Heart left ventricle (tissue), 16 donors: ENCODE data around the gene FASN. TPM values are rescaled to one million over a fixed set of nuclear protein-coding genes. Genes with fewer than 3 reads are reported as not detected.

ENCODE experiments used
- ATAC-seq, 4 donors: fragments of 200-7000 bp; cut with Tn5 transposase; one replicate each; pipeline ENCODE4 v1.9.1; 2020 to 2022; ENCODE audit warnings: moderate library complexity in 4 of 4, mild to moderate bottlenecking in 3 of 4, moderate number of reproducible peaks in 1 of 4
- DNase-seq, 5 donors: peaks; one replicate each; pipeline ENCODE4 v3.0.0-alpha.2; 2020
- H3K27ac ChIP-seq, 12 donors: fragments of 200-600 bp; sonication (generic) in 4 of 12; one replicate each; pipeline versions ENCODE4 v1.5.0 to v1.8.0; 2016 to 2022; ENCODE audit warnings: mild to moderate bottlenecking in 2 of 12
- H3K27me3 ChIP-seq, 9 donors: fragments of 200-600 bp; sonication (generic) in 2 of 9; one replicate each; pipeline versions ENCODE4 v1.5.1 to v1.8.0; 2016 to 2022; ENCODE audit warnings: mild to moderate bottlenecking in 3 of 9
- H3K36me3 ChIP-seq, 9 donors: fragments of 200-600 bp; sonication (generic) in 2 of 9; one replicate each; pipeline versions ENCODE4 v1.5.0 to v1.8.0; 2018 to 2022; ENCODE audit warnings: mild to moderate bottlenecking in 2 of 9
- H3K4me1 ChIP-seq, 12 donors: fragments of 200-600 bp; sonication (generic) in 4 of 12; one replicate each; pipeline versions ENCODE4 v1.5.0 to v1.8.0; 2016 to 2022; ENCODE audit warnings: mild to moderate bottlenecking in 3 of 12
- H3K4me3 ChIP-seq, 12 donors: fragments of 200-600 bp; sonication (generic) in 4 of 12; one replicate each; pipeline versions ENCODE4 v1.5.0 to v1.8.0; 2017 to 2022; ENCODE audit warnings: mild to moderate bottlenecking in 9 of 12, moderate library complexity in 4 of 12
- H3K9me3 ChIP-seq, 12 donors: fragments of 200-600 bp; sonication (generic) in 4 of 12; one replicate each; pipeline versions ENCODE4 v1.5.0 to v1.8.0; 2016 to 2022; ENCODE audit warnings: mild to moderate bottlenecking in 1 of 12
- CTCF ChIP-seq, 12 donors: fragments of 200-600 bp; sonication (generic) in 4 of 12; IDR thresholded peaks; one replicate each; pipeline versions ENCODE4 v1.5.0 to v1.8.0; 2018 to 2022; ENCODE audit warnings: antibody characterized with exemption in 12 of 12, mild to moderate bottlenecking in 5 of 12
- POLR2A ChIP-seq, 2 donors: fragments of 450-650 bp; IDR thresholded peaks; one replicate each; pipeline ENCODE4 v1.6.1; 2017; ENCODE audit warnings: antibody characterized with exemption in 2 of 2, mild to moderate bottlenecking in 2 of 2, moderate library complexity in 2 of 2
- WGBS, 4 donors: extraction: QIAGEN DNeasy Blood & Tissue Kit in 2 of 4; methylation state at CpG; one replicate each; pipeline versions ENCODE4 v1.1.5 to v1.1.7; 2013 to 2018; 5-methylcytosine and 5-hydroxymethylcytosine counted together
- intact Hi-C, 10 donors: fragments of 100-400 bp; cut with DNase I; formaldehyde crosslinking; loops; one replicate each; pipeline versions ENCODE4 v1.11.1 to v1.14.2; 2022
- polyA plus RNA-seq, 2 donors: library from polyadenylated mRNA; stranded (reverse); fragments of 200-250 nt; gene quantifications; one replicate each; pipeline ENCODE4 v1.2.3, GENCODE V29; 2013
- total RNA-seq, 9 donors: library from RNA; depleted of rRNA in 2 of 9; stranded (reverse); fragments of >200 nt in 2 of 9; fragmentation: NEBNext Ultra II Directional in 3 of 9; extraction: Animal tissue kit (Norgen Biotek cat#: 25700) in 3 of 9; gene quantifications; one replicate each; pipeline versions ENCODE4 v1.1.0 to v1.2.4, GENCODE V29; 2016 to 2023
- donor health status: ischemic (EF 13 %, LVEDD 7.1; RV severe dilation, severe dysfunction).
- donor health status: healthy with polysubstance abuse.
- donor health status: DM: no; HTN: yes; CAD: no.
- donor health status: DM: no; HTN: no; CAD: no.
- donor health status: ischemic (EF 25% LVEDD 6.9; RV normal size, moderate dysfunction).
- donor health status: ischemic (EF 25% LVEDD 5.7; RV mildly dilated, moderate dysfunction).
- donor health status: healthy.
- donor health status: DM: yes; HTN: yes; CAD: no.
- donor health status: ischemic (EF 35%, LVEDD 5.7; RV mildly dilated, moderate dysfunction).
- donor health status: nonischemic (EF 11% LVEDD 7.7; RV severe dilation, severe dysfunction).
- donor health status: DM: yes; HTN: yes; CAD: no.
- donor health status: PGD.
- donor health status: ischemic (EF 29% LVEDD 5.4; RV normal size, mild dysfunction).
- donor health status: nonischemic (EF 23%, LVEDD 6.1; RV moderate dilation, normal function).

Gene FASN
- total and polyA plus RNA-seq, 11 donors, result 6.9 to 103 (median 18.9) TPM

- ATAC-seq, result no peak
- H3K4me1 ChIP-seq, result peaks cover 6 to 58% (median 32%) of the 10 kb centered on the region in 12 donors
- no peak overlapping the region for H3K4me3 ChIP-seq
- H3K27me3 ChIP-seq, result peaks cover 0 to 9% (median 0%) of the 10 kb centered on the region in 9 donors
- no peak for TF ChIP-seq CTCF (IDR thresholded peaks at IDR 0.05)
- no peak for TF ChIP-seq POLR2A (IDR thresholded peaks at IDR 0.05)
- DNase-seq, result no peak
- H3K36me3 ChIP-seq, result peaks cover 0 to 5% (median 0%) of the 10 kb centered on the region in 9 donors
- H3K9me3 ChIP-seq, result no peaks in the 10 kb centered on the region
- intact Hi-C loops, result loop anchor here in 4 of 10 donors (5.0 to 10.0 kb wide), 4 partner anchors 71 to 291 kb away; no protein-coding TSS in a partner anchor
- 93 to 96% (median 94%) methylated on average over 6 to 38 of the region's 38 CpGs for WGBS, 4 donors
- H3K27ac ChIP-seq, result no peak overlapping the region
Observed at GRCh38 chr17:82033359-82034085, 64.5 kb downstream of the FASN start.

- ATAC-seq (no peak), DNase-seq (no peak)
- 11 to 71% (median 22%) methylated on average over 3 to 59 of the region's 59 CpGs for WGBS, 4 donors
- peak overlapping the region in 11 of 12 donors; percentile 11 to 54 (median 29) for H3K4me3 ChIP-seq
- H3K27ac ChIP-seq, result peak overlapping the region in 1 of 12 donors; percentile 10
- H3K27me3 ChIP-seq, result peaks cover 0 to 9% (median 0%) of the 10 kb centered on the region in 9 donors
- intact Hi-C loops, result loop anchor here in 6 of 10 donors (2.0 to 10.0 kb wide), 6 partner anchors 73 to 293 kb away; no protein-coding TSS in a partner anchor
- peaks cover 0 to 5% (median 0%) of the 10 kb centered on the region in 9 donors for H3K36me3 ChIP-seq
- TF ChIP-seq CTCF (IDR thresholded peaks at IDR 0.05), result no peak
- no peak for TF ChIP-seq POLR2A (IDR thresholded peaks at IDR 0.05)
- peaks cover 6 to 51% (median 27%) of the 10 kb centered on the region in 12 donors for H3K4me1 ChIP-seq
- no peaks in the 10 kb centered on the region for H3K9me3 ChIP-seq
Observed at GRCh38 chr17:82031885-82032627, 66.0 kb downstream of the FASN start.

- H3K36me3 ChIP-seq, result peaks cover 0 to 5% (median 0%) of the 10 kb centered on the region in 9 donors
- intact Hi-C loops, result loop anchor here in 6 of 10 donors (2.0 to 10.0 kb wide), 6 partner anchors 73 to 293 kb away; no protein-coding TSS in a partner anchor
- H3K9me3 ChIP-seq, result no peaks in the 10 kb centered on the region
- ATAC-seq, result no peak
- DNase-seq, result no peak
- H3K4me1 ChIP-seq, result peaks cover 2 to 44% (median 22%) of the 10 kb centered on the region in 12 donors
- TF ChIP-seq POLR2A (IDR thresholded peaks at IDR 0.05) (no peak), CTCF (IDR thresholded peaks at IDR 0.05) (no peak)
- peak within 1 kb of the TSS in 3 of 12 donors; percentile 3 to 50 (median 10) for H3K27ac ChIP-seq
- 0 to 1% (median 1%) methylated on average over 1 to 96 of the region's 96 CpGs for WGBS, 4 donors
- H3K27me3 ChIP-seq, result peaks cover 0 to 9% (median 0%) of the 10 kb centered on the region in 9 donors
- H3K4me3 ChIP-seq, result peak within 1 kb of the TSS; percentile 23 to 62 (median 52)
Observed at GRCh38 chr17:82031303-82031884, 66.6 kb downstream of the FASN start, which contains the start of gene RAC3. RAC3 (plus strand) TSS chr17:82031678; CDS start chr17:82031762, 84 bp downstream.
